Colonic mucosa (tissue), 4 donors: ENCODE data around the gene PRKAR1A. TPM values are rescaled to one million over a fixed set of nuclear protein-coding genes. Genes with fewer than 3 reads are reported as not detected.

Experiments used
- DNase-seq: peaks from one replicate; pipeline ENCODE4 v3.0.0-alpha.2; 2020
- H3K27ac ChIP-seq: fragments of 200-600 bp; one replicate; pipeline ENCODE4 v1.8.0; 2021
- H3K27me3 ChIP-seq: fragments of 200-600 bp; one replicate; pipeline ENCODE4 v1.8.0; 2021
- H3K36me3 ChIP-seq: fragments of 200-600 bp; one replicate; pipeline ENCODE4 v1.8.0; 2021
- H3K4me1 ChIP-seq: fragments of 200-600 bp; one replicate; pipeline ENCODE4 v1.8.0; 2021; ENCODE audit warnings: mild to moderate bottlenecking
- H3K4me3 ChIP-seq: fragments of 200-600 bp; one replicate; pipeline ENCODE4 v1.8.0; 2021
- H3K9ac ChIP-seq, 2 donors: one replicate each; pipeline ENCODE4 v1.7.0; 2013; ENCODE audit warnings: control low read depth in 2 of 2, low read depth in 2 of 2, low read length in 2 of 2
- H3K9me3 ChIP-seq: fragments of 200-600 bp; one replicate; pipeline ENCODE4 v1.8.0; 2021
- CTCF ChIP-seq: fragments of 200-600 bp; IDR thresholded peaks from one replicate; pipeline ENCODE4 v1.8.0; 2022; ENCODE audit warnings: antibody characterized with exemption, mild to moderate bottlenecking
- intact Hi-C: fragments of 100-400 bp; cut with DNase I; formaldehyde crosslinking; loops from one replicate; pipeline ENCODE4 v1.14.1; 2022
- total RNA-seq, 2 donors: library from RNA; stranded (reverse); fragmentation: NEBNext Ultra II Directional in 1 of 2; extraction: Animal tissue kit (Norgen Biotek cat#: 25700) in 1 of 2; gene quantifications; one replicate each; pipeline ENCODE4 v1.2.1, GENCODE V29; 2021
- donor health status: healthy.
- donor health status: DM: no; HTN: no; CAD: no.
- donor health status: DM: no; HTN: no; CAD: no.

The PRKAR1A gene
- total RNA-seq, 2 donors from 2014 or later: 133 to 168 TPM

DNA sequence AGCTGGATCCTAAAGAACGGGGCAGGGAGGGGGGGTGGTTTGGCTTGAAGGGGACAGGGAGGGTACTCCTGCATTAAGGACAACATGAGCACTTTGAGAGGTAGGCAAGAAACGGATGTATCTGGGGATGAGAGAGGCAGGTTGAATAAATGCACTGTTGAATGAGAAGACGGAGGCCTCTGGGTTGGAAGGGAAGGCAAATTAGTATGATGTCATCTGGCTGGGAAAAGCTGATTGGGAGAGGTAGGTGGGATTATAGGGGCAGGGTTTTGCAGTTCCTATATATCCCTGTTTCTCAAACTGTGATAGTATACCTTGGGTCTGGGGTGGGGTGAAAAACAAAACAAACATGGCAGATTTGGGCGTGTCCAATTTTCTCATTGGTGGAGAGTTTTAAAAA lies 44.3 kb downstream of the PRKAR1A start:
- TF ChIP-seq CTCF: no peak
- no peak overlapping the region for H3K27ac ChIP-seq
- intact Hi-C loops: no loop called here
- no peaks in the 10 kb centered on the region for H3K27me3 ChIP-seq
- no peak for DNase-seq
- H3K9ac ChIP-seq: no peak overlapping the region
- H3K36me3 ChIP-seq: no peaks in the 10 kb centered on the region
- H3K4me3 ChIP-seq: no peak overlapping the region
- no peaks in the 10 kb centered on the region for H3K9me3 ChIP-seq
- H3K4me1 ChIP-seq: no peaks in the 10 kb centered on the region

DNA sequence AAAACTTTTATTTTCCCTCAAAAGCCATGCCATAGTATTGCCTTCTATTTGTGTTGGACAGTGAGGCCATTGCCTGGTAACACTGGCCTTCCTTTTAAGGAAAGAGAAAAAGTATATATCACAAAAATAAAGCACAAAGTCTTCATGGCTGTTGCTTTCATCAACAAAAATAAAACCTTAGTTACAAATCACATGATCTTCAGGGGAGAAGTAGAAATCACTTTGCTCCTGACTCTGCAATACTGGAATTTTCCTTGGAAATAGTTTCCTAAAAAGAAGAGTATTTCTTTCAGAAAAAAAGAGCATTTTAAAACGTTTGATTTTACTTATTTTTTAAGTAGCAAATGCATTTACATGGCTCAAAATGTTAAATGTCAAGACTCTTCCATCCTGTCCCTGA lies 47.1 kb downstream of the PRKAR1A start:
- no peak for DNase-seq
- H3K36me3 ChIP-seq: no peaks in the 10 kb centered on the region
- no peaks in the 10 kb centered on the region for H3K4me1 ChIP-seq
- TF ChIP-seq CTCF: no peak
- H3K9ac ChIP-seq: no peak overlapping the region
- H3K27ac ChIP-seq: no peak overlapping the region
- no peaks in the 10 kb centered on the region for H3K27me3 ChIP-seq
- no peaks in the 10 kb centered on the region for H3K9me3 ChIP-seq
- intact Hi-C loops: no loop called here
- no peak overlapping the region for H3K4me3 ChIP-seq

DNA sequence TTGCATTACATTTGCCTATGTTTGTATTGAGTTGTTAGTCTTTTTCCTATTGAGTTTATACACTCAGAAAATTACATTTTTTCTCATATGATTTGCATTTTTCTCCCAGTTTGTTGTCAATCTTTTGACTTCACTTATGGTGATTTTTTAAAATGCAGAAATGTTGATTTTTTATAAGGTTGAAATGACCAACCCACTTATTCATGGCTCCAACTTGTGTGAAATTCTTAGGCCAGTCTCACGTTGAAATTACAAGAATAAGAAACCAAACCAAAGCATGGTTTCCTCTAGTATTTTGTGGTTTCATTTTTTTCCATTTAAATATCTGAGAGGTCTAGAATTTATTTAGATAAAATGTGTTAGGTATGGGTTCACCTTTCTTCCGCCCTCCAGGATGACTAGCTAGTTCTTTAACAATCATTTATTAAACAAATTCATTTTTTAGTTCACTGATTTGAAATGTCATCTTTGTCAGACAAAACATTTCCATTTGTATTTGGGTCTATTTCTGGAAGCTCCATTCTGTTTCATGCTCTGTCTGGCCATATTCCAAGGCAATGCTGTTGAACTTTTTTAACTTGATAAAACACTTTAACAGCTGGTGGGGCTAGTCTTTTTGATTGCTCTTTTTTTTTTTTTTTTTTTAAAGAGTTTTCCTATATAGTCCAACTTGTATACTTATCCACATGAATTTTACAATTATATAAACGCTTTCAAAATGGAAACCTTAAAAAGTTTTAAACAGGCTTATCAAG lies 48.9 kb downstream of the PRKAR1A start:
- Histone ChIP-seq H3K27me3 (no peaks in the 10 kb centered on the region), H3K4me3 (no peak overlapping the region), H3K27ac (no peak overlapping the region), H3K9ac (no peak overlapping the region), H3K9me3 (no peaks in the 10 kb centered on the region), H3K36me3 (no peaks in the 10 kb centered on the region), H3K4me1 (no peaks in the 10 kb centered on the region)
- no peak for TF ChIP-seq CTCF
- intact Hi-C loops: no loop called here
- no peak for DNase-seq

DNA sequence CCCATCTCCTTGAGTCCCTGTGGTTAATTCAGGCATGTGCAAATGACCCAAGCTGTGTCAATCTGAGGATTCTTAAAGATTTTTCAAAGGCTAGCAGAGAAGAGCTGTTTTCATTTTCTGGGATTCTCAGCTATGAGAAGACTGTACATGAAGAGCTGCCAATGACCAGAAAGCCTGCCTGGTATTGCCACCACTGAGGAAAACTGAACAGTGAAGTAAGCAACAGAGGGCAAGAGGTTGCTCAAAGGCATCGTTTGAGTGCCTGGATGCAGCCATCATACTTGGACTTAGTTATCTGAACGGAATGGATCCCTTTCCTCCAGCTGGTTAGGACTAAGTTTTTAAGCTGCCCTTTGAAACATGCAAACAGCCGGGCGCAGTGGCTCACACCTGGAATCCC lies 50.5 kb downstream of the PRKAR1A start:
- no peaks in the 10 kb centered on the region for H3K27me3 ChIP-seq
- H3K4me1 ChIP-seq: no peaks in the 10 kb centered on the region
- H3K9ac ChIP-seq: no peak overlapping the region
- intact Hi-C loops: no loop called here
- no peaks in the 10 kb centered on the region for H3K9me3 ChIP-seq
- no peak overlapping the region for H3K4me3 ChIP-seq
- no peak for TF ChIP-seq CTCF
- H3K27ac ChIP-seq: no peak overlapping the region
- H3K36me3 ChIP-seq: no peaks in the 10 kb centered on the region
- no peak for DNase-seq

GRCh38 chr17:68564415-68565111 lies 52.3 kb downstream of the PRKAR1A start:
- Histone ChIP-seq H3K27ac (no peak overlapping the region), H3K9me3 (no peaks in the 10 kb centered on the region), H3K9ac (no peak overlapping the region), H3K4me3 (no peak overlapping the region), H3K27me3 (no peaks in the 10 kb centered on the region), H3K36me3 (no peaks in the 10 kb centered on the region), H3K4me1 (no peaks in the 10 kb centered on the region)
- intact Hi-C loops: no loop called here
- no peak for DNase-seq
- TF ChIP-seq CTCF: no peak
